Frontal cortex (tissue), 4 donors: Measurements from ENCODE around the gene CSF1R. TPM values are rescaled to one million over a fixed set of nuclear protein-coding genes. Genes with fewer than 3 reads are reported as not detected.

ENCODE experiments used
- DNase-seq, 2 donors: peaks; one replicate each; pipeline ENCODE4 v3.0.0; 2012; ENCODE audit warnings: low spot score in 2 of 2
- FAIRE-seq: peaks from 2 replicates; lab custom pipeline; 2012; peaks lifted over from hg19 to GRCh38; lab: Jason Lieb, UNC
- total RNA-seq: library from RNA; depleted of rRNA; stranded (reverse); fragments of >200 nt; gene quantifications from one replicate; pipeline ENCODE4 v1.2.3, GENCODE V29; 2014
- donor health status: control.
- donor health status: control.
- donor health status: control.

Gene CSF1R
- total RNA-seq, 1 donor from 2014 or later: 5.3 TPM

DNA sequence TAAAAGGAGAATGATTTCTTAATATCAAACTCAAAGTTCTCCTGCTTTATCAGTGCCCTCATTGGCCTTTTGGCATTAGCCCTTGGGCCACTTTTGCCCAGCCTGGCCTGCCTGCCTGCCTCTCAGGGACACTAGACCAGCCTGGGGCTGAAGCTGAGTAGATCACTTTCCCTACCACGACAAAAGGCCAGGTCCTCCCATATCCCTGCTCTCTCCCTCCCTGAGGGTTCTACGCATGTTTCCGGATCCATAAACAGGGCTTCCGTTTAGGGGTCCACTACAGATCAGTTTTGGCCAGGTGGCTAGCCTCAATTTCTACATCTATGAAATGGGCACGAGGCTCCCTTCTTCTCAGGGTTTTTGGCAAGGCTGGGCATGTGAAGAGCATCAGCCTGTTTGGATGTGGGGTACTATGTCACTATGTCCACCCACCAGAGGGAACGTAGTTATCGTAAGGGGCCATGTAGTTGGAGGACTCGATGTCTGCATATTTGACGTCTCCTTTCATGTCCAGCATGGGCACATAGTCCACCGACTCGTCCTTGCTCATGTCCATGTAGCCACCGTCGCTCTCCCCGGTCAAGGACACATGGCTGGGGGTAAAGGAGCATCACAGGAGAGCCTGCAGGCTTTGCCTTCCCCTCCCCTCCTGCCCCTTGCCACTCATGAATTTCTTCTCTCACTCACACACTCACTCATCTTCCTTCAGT lies 35.2 kb upstream of the CSF1R start:
- no peak for DNase-seq
- no peak for FAIRE-seq

DNA sequence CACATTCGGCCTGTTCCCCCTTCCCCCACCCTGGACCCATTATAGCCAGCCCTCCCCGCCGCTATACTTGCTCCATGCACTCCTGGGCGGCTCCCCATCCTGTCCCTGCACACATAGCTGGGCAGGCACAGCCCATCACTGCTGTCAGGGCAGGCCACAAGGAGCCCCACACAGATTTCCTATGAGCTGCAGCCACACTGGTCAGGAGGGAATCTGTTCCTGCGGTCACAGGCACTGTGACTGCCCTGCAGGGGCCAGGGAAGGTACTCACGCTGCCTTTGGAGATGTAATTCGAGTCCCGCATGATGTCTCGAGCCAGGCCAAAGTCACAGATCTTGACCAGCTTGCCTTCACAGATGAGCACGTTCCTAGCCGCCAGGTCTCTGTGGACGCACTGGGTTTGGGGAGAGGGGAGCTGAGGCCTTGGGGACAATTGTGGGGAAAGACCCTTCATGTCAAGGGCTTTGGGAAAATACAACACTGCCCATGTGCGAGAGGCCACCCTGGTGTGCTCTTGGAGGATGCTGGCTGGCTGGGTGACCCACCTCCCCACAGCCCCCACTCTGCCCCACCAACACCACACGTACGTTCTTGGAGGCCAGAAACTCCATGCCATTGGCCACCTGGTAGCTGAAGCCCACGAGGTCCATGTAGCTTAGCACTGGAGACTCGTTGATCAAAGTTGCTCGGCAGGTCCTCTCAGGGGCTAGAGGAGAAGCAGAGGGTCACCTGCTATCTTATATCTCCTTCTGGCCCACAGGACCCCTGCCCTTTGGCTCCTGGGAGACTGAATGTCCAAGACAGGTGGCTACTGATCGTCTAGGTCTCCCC lies 34.5 kb upstream of the CSF1R start:
- no peak for FAIRE-seq
- DNase-seq: no peak

DNA sequence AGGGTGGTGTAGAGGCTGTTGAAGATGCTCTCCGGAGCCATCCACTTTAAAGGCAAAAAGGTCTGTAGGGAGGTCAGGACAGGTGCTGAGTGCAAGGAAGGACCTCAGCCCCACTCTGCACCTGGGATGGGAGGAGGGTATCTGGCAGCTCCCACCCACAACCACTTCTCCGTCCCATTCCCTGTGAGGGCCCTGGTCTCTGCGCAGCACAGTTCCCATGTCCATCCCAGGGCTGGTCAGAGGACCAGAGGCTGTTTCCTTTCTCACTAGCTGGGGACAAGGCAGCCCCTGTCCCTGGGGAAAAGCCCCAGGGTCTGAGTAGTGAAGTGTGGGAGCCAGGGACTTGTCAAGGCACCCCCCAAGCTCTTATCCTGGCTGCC lies 33.7 kb upstream of the CSF1R start:
- FAIRE-seq: no peak
- DNase-seq: no peak

DNA sequence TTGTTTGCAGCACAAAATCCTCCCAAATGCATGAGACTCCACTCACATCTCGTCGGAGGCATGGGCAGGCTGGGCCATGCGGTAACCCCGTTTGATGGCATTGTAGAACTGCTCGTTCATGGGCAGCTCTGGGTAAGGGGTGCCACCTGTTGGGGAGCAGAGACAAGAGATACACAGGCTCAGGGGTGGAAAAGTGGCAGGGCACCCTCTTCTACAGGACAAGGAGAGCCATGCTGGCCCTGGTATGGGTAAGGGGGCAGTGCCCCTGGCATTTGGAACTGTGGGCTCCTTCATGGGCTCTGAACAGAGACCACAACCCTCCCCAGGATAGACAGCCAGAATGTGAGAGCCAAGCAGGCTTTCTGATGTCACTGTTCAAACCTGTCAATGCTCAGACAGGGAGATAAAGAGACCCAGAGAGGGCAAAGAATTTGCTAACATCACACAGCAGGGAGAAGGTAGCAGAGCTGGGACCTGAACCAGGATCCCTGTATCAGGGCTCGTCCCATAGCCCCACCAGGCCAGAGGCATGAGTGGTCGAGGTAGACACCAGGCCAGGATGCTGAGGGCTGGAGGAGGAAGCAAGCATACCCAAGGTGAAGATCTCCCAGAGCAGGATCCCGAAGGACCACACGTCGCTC lies 33.2 kb upstream of the CSF1R start:
- FAIRE-seq (no peak), DNase-seq (no peak)

DNA sequence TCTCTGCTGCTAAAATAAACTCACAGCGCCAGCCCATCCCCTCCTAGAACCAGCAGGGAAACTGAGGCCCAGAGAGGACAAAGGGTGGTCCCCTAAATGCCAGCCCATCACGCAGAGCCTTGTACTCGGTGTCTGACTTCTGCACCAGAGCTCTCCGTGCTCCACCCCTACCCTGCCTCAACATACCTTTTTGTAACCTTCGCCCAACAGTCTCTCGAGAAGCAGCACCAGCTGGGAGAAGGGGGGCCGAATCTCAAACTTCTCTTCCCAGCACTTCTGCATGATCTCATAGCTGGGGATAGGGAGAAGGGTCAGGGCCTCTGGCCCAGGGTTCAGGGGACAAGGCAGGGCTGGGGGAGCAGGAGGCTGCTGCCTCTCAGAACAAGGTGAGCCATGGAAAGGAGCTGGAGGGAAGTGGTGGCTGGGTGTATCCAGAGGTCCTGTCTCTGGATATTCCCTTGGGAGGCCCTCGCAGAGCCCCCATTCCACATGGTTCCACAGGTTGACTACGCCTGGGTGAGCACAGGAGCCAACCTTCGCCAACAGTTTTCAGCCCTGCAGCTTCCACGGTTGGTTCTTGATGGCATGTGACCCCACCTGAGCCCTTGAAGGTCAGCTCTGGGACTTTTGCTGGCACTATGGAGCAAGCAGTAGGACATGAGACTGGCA lies 32.3 kb upstream of the CSF1R start:
- DNase-seq (no peak), FAIRE-seq (no peak)

DNA sequence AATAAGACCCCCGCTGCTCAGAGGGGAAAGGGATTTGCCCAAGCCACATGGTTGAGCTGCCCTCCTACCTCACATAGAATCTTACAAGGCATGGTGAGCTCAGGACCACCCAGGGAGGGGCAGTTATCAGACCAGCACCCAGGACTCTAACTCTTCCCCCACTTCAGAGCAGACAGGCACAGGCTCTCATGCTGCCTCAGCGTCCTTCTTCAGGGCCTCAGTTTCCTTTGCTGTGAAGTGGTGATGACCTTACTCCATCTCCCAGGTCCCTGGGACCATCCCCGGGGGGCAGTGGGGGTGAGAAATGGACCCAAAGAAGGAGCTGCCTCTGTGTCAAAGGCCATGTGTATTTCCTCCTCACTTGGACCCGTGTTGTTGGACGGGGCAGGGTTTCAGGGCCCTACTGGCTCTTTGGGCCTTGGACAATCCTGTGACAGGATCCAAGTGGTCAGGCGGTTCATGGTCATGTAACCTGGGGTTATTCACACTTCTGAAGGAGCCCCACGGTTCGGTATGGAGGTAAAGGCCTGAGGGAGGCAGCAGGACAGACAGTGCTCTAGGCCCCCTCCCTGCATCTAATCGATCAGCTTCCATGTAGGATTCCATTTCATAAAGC lies 31.7 kb upstream of the CSF1R start:
- FAIRE-seq: no peak
- DNase-seq: no peak

DNA sequence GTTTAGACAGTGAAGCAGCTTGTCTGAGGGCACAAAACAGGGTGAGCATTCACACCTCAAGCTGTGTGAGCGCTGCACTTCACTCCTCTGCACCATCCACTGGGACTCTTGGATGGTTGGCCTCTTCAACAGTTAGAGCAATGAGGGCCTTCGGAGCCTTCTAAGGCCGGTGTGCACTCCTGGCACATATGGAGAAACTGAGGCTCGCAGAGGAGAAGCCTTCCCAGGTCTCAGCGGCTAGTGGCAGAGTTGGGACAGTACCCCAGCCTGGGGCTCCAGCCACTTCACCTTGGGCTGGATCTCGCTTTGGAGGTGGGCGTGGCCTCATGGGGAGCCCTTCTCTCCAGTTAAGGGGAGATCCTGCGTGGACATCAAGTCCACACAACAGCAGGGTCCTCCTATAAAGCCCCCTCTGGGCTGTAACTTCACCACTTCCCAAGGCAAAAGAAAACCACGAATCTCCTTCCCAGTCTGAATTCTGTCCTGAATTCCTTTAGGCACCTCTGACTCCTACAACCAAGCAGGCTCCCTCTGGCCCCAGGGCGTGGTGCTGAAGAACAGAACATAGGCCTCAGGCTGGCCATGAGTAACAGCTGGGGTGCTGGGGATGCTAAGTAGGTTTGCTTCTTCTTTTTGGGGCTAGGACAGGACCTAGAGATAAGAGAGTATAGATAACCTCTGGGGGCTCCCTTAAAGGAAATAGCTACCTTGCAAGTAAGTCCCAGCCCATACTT lies 30.5 kb upstream of the CSF1R start:
- no peak for FAIRE-seq
- DNase-seq: no peak

DNA sequence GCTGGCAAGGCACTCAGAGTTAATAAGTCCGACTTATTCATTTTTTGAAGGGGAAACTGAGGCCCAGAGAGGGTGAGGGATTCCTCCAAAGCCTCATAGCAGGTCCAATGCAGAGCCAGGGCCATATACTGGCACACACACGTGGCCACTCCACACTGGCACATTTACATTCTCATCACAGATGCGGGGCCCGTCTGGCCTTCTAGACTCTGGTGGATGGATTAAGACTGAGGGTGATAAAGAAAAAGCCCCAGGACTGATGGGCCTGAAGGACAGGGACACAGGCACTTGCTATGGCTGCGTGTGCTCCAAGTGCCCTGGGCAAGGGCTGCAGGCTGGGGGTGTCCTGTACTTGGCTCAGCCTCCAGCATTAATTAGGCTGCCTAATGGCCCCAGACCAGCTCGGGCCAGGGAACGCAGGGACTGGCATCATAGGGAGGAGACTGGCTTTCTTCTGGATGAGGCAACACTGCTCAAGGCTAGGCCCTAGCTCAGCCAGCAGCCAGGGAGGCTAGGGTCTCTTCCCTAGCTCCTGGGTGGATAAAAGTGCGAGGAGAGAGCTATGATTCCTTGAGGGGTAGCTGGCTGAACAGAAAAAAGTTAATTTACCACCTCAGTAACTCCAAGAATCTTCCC lies 28.5 kb upstream of the CSF1R start:
- DNase-seq: no peak

DNA sequence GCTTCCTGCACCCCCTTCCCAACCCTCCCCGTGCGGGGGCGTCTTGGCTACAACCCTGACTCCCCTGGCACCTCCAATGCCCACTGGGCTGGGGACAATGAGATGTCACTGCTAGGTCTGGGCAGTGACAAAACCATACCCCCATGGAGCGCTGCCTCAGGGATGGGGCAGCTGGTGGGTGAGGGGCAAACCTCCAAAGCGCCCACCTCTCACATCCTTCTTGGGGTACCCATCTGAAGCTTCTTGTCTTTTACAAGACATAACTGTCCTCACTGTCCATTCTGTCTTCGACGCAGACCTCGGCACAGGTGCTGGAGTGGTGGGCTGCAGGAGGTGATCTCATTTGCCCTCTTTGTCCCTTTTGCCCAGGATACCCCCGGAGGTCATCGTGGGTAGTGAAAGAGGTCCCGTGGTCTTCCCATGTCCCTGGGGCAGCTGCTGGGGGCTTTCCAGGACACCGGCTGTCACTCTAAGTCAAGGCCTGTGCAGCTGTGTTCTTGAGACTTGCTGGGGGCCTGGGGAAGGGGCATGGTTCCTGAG lies 27.8 kb upstream of the CSF1R start:
- no peak for DNase-seq
- no peak for FAIRE-seq

More for the DNA sequence above, 28.5 kb upstream of the CSF1R start:
- no peak for FAIRE-seq

DNA sequence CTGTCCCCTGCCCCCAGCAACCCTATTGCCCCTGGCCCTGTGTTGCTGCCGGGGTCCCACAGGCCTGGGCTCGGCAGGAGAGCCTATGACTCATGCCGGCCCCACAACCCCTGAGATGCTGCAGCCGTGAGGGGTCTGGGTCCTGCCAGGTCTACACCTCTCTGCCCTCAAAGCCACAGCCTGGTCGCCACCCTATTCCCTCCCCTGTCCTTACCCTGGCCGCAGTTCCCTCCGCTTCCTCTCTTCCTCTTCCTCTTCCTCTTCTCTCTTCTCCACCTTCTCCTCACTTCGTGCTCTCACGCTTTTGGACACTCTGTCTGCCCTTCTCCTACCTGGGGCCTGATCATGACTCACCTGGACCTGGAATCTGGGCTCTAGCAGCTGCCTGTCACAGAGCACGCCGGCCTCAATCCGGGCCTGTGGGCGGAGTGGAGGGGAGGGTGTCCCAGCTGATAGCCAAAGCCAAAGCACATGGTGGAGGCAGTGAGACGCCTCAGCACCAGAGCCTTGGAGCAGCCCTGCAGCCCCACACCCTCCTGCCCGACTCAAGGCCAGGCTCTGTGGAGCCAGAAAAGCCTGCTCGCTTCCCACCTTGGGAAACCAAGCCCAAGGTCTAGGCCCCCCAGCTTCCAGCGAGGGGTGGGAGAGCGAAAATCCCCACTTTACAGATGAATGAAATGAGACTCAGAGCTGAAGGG lies 26.8 kb upstream of the CSF1R start:
- DNase-seq (peak in 1 of 2 donors; percentile 6), FAIRE-seq (no peak)

DNA sequence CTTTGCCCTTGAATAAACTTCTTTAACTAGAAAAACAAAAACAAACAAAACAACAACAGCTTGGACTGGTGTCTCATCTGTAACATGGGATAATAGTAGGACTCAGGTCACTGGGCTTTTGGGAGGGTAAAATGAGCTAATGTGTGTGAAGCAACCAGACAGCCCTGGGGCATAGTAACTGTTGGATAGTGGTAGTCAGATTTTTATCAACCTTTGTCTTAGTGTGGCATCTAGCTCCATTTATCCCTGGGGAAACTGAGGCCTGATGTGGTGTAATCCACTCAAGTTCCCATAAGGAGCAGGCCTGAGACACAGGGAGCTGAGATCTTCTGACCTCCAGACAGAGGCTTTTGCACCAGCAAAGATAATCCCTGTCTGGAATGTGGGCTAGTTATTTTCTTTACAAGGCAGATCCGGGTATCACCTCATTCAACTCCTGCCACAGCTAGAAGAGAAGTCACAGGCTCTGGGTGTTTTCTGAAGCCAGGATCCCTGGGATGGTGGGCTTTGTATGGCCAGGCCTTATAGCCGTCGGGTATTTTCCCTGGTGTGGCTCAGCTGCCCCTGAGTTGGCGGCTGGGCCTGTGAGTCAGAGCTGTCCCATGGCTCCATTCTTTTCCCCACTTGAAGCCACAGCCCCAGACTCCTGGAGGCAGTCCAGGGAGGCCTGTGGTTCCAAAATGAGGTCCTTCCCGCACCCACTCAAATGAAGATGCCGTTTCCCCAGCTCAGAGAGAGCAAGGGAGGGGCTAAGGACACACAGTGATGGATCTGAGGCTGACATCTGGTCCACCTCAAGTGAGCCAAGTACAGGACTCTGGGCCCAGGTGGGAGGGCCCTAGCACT lies 26.1 kb upstream of the CSF1R start:
- FAIRE-seq (no peak), DNase-seq (peak in 1 of 2 donors; percentile 48)

DNA sequence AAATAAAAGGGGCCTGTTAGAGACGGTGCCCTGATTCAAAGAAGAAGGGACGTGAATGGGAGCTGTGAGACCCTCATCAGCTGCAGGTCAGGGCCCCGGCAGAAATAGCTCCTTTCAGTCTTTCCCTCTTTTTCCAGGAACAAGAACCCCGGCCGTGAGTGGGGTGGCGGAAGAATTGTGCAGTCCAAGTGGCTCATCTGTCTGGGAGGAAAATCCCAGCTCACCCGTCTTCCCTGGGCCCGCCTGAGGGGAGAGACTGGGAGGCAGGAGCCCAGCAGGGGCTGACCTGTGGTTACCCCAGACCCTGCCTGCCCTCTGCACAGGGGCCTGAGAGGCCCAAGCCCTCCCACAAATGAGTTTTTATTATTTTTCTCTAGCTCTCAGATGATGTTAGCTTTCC lies 24.8 kb upstream of the CSF1R start:
- no peak for FAIRE-seq
- DNase-seq: peak in 1 of 2 donors; percentile 3

DNA sequence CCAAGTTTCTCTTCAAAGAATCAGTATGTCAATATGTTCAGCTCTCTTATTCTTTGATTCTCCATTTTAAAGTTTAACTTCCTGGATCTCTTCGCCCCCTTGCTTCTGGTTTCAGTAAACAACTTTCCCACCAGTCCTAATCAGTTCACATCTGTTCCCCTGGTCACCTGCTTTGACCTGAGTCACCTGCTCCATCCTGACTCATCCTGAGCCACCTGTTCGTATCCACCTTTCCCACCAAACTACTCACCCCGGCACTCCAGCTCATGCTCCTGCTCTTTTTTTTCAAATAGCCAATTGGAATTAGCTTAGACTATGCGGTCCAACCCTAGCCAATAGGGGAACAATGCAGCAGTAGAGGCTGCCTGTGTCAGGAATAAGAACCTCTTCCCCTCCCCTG lies 23.6 kb upstream of the CSF1R start:
- DNase-seq (no peak), FAIRE-seq (no peak)

DNA sequence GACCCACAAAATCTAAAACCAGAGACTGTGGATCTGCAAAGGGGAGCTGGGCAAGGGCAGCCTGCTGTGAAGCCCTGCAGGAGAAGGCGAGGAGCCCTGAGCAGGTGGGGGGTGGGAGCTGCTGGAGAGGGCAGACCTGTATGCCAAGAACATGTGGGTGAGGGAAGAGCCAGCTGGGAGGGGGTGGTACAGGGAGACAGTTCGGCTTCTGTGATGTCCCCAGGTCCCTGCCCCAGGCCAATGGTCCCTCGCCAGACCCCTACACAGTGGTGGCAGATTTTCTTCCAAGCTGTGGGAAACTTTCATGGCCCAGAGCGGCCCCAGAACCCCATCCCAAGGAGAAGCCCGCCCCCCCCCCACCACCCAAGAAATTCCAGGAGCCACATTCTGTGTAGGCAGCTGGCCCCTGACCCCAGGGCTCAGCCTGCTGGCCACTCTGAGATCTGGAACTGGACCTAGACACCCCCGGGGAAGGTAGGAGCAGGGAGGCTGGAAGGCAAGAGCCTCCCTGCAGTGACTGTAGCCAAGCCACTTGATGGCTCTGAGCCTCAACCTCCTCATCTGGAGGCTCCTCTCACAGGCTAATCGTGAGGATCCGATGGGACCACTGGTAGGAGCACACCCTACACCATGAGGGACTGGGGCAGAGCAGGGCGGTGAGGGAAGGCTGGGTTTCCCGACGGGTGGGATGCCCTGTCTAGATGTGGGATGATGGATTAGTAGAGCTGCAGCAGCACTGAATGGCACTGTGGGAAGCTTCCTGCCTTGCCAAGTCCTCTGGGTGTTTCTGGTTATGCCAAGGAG lies 22.6 kb upstream of the CSF1R start:
- no peak for FAIRE-seq
- peak in 1 of 2 donors; percentile 12 for DNase-seq

DNA sequence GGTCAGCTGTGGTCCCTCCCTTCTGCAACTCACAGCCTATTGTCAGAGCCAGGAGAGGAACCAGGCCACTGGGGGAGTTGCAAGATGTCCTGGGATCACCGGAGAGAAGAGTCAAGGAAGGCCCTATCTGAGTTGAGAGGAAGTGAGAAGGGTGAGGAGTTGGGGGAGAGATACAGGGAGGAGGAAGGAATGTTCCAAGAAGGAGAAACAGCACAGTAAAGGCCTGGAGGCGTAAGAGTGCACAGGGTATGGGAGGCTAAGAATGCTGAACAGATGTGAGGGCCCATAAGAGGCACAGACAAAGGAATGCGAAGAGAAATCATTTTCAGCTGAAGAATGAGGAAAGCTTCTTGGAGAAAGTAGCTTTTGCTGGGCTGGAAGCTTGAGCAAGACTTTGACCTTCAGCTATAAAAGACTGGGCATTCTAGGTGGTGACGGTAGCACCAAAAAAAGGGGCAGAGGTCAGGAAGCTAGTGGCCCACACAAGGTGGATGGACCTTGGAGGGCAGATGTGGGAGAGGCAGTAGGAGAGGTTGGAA lies 21.6 kb upstream of the CSF1R start:
- FAIRE-seq (no peak), DNase-seq (peak in 1 of 2 donors; percentile 2)
